22Rv1 (cell line): ENCODE results near the gene DTNB.

Experiments
- ZFX ChIP-seq: fragments of 450-650 bp; IDR thresholded peaks from 2 replicates; pipeline ENCODE4 v1.6.1; 2017; ENCODE audit warnings: antibody characterized with exemption, borderline replicate concordance
- TF ChIP-seq, protein P1 (sequence below): fragments of 450-650 bp; IDR thresholded peaks from 2 replicates; pipeline ENCODE4 v1.5.1; 2017; ENCODE audit warnings: mild to moderate bottlenecking

DNA sequence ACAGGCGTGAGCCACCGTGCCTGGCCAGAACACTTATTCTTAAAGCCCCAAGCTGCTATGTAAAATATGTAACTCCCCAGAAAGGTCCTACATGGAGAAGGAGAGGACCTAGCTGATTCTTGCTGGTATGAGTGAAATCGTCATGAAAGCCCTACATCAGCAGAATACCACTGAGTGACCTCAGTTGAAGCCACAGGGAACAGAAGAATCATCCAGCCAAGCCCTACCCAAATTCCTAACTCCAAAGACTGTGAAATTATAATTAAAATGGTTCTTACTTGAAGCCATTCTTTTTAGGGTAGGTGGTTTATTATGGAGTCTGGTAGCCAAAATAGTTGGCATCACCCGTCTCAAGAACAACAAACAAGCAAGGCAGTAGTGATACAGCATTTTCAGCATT is 4.5 kb upstream of the DTNB start:
- TF ChIP-seq, protein P1, sequence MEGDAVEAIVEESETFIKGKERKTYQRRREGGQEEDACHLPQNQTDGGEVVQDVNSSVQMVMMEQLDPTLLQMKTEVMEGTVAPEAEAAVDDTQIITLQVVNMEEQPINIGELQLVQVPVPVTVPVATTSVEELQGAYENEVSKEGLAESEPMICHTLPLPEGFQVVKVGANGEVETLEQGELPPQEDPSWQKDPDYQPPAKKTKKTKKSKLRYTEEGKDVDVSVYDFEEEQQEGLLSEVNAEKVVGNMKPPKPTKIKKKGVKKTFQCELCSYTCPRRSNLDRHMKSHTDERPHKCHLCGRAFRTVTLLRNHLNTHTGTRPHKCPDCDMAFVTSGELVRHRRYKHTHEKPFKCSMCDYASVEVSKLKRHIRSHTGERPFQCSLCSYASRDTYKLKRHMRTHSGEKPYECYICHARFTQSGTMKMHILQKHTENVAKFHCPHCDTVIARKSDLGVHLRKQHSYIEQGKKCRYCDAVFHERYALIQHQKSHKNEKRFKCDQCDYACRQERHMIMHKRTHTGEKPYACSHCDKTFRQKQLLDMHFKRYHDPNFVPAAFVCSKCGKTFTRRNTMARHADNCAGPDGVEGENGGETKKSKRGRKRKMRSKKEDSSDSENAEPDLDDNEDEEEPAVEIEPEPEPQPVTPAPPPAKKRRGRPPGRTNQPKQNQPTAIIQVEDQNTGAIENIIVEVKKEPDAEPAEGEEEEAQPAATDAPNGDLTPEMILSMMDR, result no peak
- TF ChIP-seq ZFX, result no peak
